H1 (cell line): ENCODE results near the gene IFIT1. TPM values are rescaled to one million over a fixed set of nuclear protein-coding genes. Genes with fewer than 3 reads are reported as not detected.

ENCODE experiments used
- BRCA1 ChIP-seq: IDR thresholded peaks from 2 replicates; pipeline ENCODE4 v1.6.1; 2012; ENCODE audit warnings: low read depth, low read length, improper control_type of control experiment
- EGR1 ChIP-seq: IDR thresholded peaks from 2 replicates; pipeline ENCODE4 v1.6.1; 2011; ENCODE audit warnings: low read depth, low read length, borderline replicate concordance
- GABPA ChIP-seq: IDR thresholded peaks from 2 replicates; pipeline ENCODE4 v1.6.1; 2011; ENCODE audit warnings: mild to moderate bottlenecking, low read length, moderate library complexity, borderline replicate concordance; ENCODE audit not compliant: insufficient read depth
- HDAC6 ChIP-seq: IDR thresholded peaks from one replicate; pipeline ENCODE4 v1.7.1; 2012; ENCODE audit warnings: low read depth, mild to moderate bottlenecking, inconsistent platforms, low read length, moderate library complexity
- PHF8 ChIP-seq: fragments of 200-600 bp; sonication (generic); conservative IDR thresholded peaks from 2 replicates; pipeline ENCODE4 v1.7.1; 2012; ENCODE audit warnings: low read depth, mild to moderate bottlenecking, inconsistent platforms, low read length, moderate library complexity
- SP1 ChIP-seq: IDR thresholded peaks from 2 replicates; pipeline ENCODE4 v1.6.1; 2011; ENCODE audit warnings: low read depth, low read length
- TAF1 ChIP-seq: IDR thresholded peaks from 2 replicates; pipeline ENCODE4 v1.6.1; 2011; ENCODE audit warnings: mild to moderate bottlenecking, low read depth, low read length
- polyA plus RNA-seq, 7 experiments: library from polyadenylated mRNA; depleted of rRNA in 3 of 7; stranded (reverse) in 5 of 7; unstranded in 2 of 7; fragments of >200 nt in 5 of 7; fragments of 200-250 nt in 2 of 7; gene quantifications; 1 replicate in 5 of 7; 2 replicates in 1 of 7; 4 replicates in 1 of 7; pipeline versions ENCODE4 v1.2.1 to v1.2.3, GENCODE V29; 2011 to 2013; ENCODE audit warnings: missing spikeins in 2 of 7, mixed read lengths in 2 of 7
- total RNA-seq: library from RNA; stranded (reverse); fragmentation: NEBNext Ultra II Directional; extraction: Animal tissue kit (Norgen Biotek cat#: 25700); gene quantifications from 2 replicates; pipeline ENCODE4 v1.2.1, GENCODE V29; 2021
- TF ChIP-seq, protein P1 (sequence below): IDR thresholded peaks from 2 replicates; pipeline ENCODE4 v1.6.1; 2011; ENCODE audit warnings: low read depth, mild to moderate bottlenecking, low read length; ENCODE audit not compliant: insufficient read depth
- TF ChIP-seq, protein P2 (sequence below): fragments of 300-600 bp; sonication (generic); IDR thresholded peaks from 2 replicates; pipeline ENCODE4 v1.7.1; 2012; ENCODE audit warnings: low read length, moderate library complexity, mild to moderate bottlenecking, inconsistent platforms; ENCODE audit not compliant: insufficient replicate concordance

Gene IFIT1
- total and polyA plus RNA-seq, 2 of the 8 experiments (the other 6 are each of a cell fraction or from before 2014, with no cell fraction given) = 0.94 to 1.5 TPM

DNA sequence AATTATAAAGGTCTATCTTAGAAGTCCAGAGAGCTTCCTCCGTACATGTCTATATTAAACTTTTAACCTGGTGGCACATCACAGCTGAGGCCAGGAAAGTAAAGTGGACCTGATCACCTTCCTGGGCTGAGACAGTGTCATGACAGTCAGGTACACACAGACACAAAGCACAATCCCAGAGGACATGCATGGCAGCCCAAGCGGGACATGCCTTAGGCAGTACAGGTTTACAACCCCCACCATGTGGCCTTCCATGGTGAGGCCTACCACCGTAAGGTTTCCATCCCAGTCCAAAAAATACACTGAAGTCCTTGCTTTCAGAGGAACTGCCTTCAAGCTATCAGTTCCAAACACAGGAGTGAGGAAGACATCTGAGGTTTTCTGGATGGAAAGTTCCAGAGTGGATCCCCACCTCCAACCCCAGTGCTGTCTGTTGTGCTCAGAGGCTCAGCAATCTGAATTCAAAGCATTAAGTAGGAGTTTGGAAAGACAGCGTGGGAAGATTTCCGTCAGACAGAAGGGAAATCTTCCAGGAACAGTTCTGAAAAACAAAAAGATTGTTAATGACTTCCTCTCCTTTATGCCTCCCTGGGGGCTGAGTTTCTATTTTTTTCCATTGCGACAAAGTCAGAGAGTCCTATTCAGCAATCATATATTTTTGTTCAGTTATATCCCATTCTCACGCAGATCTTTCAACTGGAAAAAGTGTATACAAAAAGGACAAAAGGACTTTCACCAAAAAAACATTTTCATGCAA, 44.5 kb upstream of the IFIT1 start (continued):
- TF ChIP-seq, protein P1, sequence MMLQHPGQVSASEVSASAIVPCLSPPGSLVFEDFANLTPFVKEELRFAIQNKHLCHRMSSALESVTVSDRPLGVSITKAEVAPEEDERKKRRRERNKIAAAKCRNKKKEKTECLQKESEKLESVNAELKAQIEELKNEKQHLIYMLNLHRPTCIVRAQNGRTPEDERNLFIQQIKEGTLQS = no peak
- no peak for TF ChIP-seq HDAC6
- no peak for TF ChIP-seq GABPA
- TF ChIP-seq EGR1 = no peak
- no peak for TF ChIP-seq SP1
- TF ChIP-seq PHF8 = no peak
- TF ChIP-seq, protein P2, sequence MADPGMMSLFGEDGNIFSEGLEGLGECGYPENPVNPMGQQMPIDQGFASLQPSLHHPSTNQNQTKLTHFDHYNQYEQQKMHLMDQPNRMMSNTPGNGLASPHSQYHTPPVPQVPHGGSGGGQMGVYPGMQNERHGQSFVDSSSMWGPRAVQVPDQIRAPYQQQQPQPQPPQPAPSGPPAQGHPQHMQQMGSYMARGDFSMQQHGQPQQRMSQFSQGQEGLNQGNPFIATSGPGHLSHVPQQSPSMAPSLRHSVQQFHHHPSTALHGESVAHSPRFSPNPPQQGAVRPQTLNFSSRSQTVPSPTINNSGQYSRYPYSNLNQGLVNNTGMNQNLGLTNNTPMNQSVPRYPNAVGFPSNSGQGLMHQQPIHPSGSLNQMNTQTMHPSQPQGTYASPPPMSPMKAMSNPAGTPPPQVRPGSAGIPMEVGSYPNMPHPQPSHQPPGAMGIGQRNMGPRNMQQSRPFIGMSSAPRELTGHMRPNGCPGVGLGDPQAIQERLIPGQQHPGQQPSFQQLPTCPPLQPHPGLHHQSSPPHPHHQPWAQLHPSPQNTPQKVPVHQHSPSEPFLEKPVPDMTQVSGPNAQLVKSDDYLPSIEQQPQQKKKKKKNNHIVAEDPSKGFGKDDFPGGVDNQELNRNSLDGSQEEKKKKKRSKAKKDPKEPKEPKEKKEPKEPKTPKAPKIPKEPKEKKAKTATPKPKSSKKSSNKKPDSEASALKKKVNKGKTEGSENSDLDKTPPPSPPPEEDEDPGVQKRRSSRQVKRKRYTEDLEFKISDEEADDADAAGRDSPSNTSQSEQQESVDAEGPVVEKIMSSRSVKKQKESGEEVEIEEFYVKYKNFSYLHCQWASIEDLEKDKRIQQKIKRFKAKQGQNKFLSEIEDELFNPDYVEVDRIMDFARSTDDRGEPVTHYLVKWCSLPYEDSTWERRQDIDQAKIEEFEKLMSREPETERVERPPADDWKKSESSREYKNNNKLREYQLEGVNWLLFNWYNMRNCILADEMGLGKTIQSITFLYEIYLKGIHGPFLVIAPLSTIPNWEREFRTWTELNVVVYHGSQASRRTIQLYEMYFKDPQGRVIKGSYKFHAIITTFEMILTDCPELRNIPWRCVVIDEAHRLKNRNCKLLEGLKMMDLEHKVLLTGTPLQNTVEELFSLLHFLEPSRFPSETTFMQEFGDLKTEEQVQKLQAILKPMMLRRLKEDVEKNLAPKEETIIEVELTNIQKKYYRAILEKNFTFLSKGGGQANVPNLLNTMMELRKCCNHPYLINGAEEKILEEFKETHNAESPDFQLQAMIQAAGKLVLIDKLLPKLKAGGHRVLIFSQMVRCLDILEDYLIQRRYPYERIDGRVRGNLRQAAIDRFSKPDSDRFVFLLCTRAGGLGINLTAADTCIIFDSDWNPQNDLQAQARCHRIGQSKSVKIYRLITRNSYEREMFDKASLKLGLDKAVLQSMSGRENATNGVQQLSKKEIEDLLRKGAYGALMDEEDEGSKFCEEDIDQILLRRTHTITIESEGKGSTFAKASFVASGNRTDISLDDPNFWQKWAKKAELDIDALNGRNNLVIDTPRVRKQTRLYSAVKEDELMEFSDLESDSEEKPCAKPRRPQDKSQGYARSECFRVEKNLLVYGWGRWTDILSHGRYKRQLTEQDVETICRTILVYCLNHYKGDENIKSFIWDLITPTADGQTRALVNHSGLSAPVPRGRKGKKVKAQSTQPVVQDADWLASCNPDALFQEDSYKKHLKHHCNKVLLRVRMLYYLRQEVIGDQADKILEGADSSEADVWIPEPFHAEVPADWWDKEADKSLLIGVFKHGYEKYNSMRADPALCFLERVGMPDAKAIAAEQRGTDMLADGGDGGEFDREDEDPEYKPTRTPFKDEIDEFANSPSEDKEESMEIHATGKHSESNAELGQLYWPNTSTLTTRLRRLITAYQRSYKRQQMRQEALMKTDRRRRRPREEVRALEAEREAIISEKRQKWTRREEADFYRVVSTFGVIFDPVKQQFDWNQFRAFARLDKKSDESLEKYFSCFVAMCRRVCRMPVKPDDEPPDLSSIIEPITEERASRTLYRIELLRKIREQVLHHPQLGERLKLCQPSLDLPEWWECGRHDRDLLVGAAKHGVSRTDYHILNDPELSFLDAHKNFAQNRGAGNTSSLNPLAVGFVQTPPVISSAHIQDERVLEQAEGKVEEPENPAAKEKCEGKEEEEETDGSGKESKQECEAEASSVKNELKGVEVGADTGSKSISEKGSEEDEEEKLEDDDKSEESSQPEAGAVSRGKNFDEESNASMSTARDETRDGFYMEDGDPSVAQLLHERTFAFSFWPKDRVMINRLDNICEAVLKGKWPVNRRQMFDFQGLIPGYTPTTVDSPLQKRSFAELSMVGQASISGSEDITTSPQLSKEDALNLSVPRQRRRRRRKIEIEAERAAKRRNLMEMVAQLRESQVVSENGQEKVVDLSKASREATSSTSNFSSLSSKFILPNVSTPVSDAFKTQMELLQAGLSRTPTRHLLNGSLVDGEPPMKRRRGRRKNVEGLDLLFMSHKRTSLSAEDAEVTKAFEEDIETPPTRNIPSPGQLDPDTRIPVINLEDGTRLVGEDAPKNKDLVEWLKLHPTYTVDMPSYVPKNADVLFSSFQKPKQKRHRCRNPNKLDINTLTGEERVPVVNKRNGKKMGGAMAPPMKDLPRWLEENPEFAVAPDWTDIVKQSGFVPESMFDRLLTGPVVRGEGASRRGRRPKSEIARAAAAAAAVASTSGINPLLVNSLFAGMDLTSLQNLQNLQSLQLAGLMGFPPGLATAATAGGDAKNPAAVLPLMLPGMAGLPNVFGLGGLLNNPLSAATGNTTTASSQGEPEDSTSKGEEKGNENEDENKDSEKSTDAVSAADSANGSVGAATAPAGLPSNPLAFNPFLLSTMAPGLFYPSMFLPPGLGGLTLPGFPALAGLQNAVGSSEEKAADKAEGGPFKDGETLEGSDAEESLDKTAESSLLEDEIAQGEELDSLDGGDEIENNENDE = no peak
- no peak for TF ChIP-seq BRCA1
- TF ChIP-seq TAF1 = no peak
